Ovary (tissue), 3 donors: ENCODE data around the gene PBX1.

Source experiments
- EP300 ChIP-seq: sonication (generic); formaldehyde crosslinking; IDR thresholded peaks from one replicate; pipeline ENCODE4 v1.6.1; 2017; ENCODE audit warnings: antibody characterized with exemption
- POLR2A ChIP-seq: fragments of 450-650 bp; IDR thresholded peaks from one replicate; pipeline ENCODE4 v1.6.1; 2017; ENCODE audit warnings: antibody characterized with exemption, mild to moderate bottlenecking, moderate library complexity
- TF ChIP-seq, protein P1 (sequence below), 3 donors: fragments of 450-650 bp in 2 of 3; fragments of 200-600 bp in 1 of 3; IDR thresholded peaks; one replicate each; pipeline versions ENCODE4 v1.5.1 to v1.8.0; 2016 to 2022; ENCODE audit warnings: antibody characterized with exemption in 3 of 3, mild to moderate bottlenecking in 1 of 3
- donor health status: DM: no; HTN: no; CAD: no.

DNA sequence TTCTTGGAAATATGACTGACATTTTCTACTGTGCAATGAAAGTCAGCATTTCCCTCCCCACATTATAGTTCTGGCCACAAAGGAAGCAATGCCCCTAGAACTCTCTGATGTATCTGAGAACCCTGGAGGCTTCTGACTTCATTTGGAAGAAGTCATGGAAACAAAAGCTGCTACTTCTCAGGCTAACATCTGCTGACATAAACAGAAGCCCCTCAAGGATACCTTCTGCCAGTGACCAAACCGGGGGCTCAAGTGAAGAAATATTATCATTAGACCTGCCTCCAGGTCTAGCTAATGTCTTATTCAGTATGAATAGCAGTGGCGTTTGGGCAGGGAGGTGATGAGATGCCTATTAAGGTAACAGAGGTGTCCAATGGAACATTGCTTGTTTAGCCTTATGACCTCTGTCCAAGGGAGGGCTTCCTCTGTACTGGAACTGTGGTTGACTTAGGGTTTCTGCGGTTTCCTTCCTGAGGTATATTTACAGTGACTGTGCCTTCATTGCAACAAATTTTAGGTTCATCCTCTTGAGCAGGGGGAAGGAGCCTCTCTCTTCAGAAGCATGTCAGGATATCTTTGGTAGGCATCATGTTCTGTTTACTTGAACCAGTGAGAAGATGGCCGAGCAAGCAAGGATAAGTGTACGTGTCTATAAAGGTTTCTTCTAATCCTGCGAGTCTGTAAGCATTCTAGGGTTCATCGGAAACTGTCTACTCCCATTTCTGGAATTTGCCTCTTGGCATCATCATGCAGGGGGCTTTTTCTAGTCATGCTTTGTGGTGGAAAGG is 161.7 kb downstream of the PBX1 start:
- no peak for TF ChIP-seq EP300
- TF ChIP-seq, protein P1, sequence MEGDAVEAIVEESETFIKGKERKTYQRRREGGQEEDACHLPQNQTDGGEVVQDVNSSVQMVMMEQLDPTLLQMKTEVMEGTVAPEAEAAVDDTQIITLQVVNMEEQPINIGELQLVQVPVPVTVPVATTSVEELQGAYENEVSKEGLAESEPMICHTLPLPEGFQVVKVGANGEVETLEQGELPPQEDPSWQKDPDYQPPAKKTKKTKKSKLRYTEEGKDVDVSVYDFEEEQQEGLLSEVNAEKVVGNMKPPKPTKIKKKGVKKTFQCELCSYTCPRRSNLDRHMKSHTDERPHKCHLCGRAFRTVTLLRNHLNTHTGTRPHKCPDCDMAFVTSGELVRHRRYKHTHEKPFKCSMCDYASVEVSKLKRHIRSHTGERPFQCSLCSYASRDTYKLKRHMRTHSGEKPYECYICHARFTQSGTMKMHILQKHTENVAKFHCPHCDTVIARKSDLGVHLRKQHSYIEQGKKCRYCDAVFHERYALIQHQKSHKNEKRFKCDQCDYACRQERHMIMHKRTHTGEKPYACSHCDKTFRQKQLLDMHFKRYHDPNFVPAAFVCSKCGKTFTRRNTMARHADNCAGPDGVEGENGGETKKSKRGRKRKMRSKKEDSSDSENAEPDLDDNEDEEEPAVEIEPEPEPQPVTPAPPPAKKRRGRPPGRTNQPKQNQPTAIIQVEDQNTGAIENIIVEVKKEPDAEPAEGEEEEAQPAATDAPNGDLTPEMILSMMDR (IDR thresholded peaks at IDR 0.05), result no peak
- no peak for TF ChIP-seq POLR2A
